ENCODE results near the gene CES5A.
"Not testable (repeated sequence)": the region's sequence is repeated elsewhere in the genome, so short reads cannot be mapped to it uniquely, and the experiment has no call there.

CES5A gene

GRCh38 chr16:55889518-55889917, 14.3 kb upstream of the CES5A start:
- no peak for FAIRE-seq
- DNase-seq (ENCODE audit: extremely low spot score, insufficient read length, low read depth): no peak

- DNase-seq (ENCODE audit: extremely low spot score, insufficient read length, low read depth) (no peak), FAIRE-seq (no peak)
Observed at GRCh38 chr16:55888546-55888945, 13.4 kb upstream of the CES5A start.

- no peak for DNase-seq (ENCODE audit: extremely low spot score, insufficient read length, low read depth)
- no peak for FAIRE-seq
Observed at GRCh38 chr16:55876854-55877253, 1.7 kb upstream of the CES5A start.

- FAIRE-seq: no peak
- no peak for DNase-seq (ENCODE audit: extremely low spot score, insufficient read length, low read depth)
Observed at GRCh38 chr16:55873122-55873521, 2.1 kb downstream of the CES5A start.

GRCh38 chr16:55872130-55872529, 3.0 kb downstream of the CES5A start:
- FAIRE-seq: no peak
- no peak for DNase-seq (ENCODE audit: extremely low spot score, insufficient read length, low read depth)

GRCh38 chr16:55871411-55872038, 3.6 kb downstream of the CES5A start:
- FAIRE-seq: no peak
- no peak for DNase-seq (ENCODE audit: extremely low spot score, insufficient read length, low read depth)

GRCh38 chr16:55868980-55869379, 6.2 kb downstream of the CES5A start:
- FAIRE-seq (no peak), DNase-seq (ENCODE audit: extremely low spot score, insufficient read length, low read depth) (no peak)

- FAIRE-seq (no peak), DNase-seq (ENCODE audit: extremely low spot score, insufficient read length, low read depth) (no peak)
Observed at GRCh38 chr16:55868137-55868536, 7.0 kb downstream of the CES5A start.

- DNase-seq (ENCODE audit: extremely low spot score, insufficient read length, low read depth): no peak
- no peak for FAIRE-seq
Observed at GRCh38 chr16:55861288-55861687, 13.9 kb downstream of the CES5A start.

- not testable (repeated sequence) for DNase-seq (ENCODE audit: extremely low spot score, insufficient read length, low read depth)
Observed at GRCh38 chr16:55857650-55858049, 17.5 kb downstream of the CES5A start.

GRCh38 chr16:55856950-55857349, 18.2 kb downstream of the CES5A start:
- FAIRE-seq: no peak
- DNase-seq (ENCODE audit: extremely low spot score, insufficient read length, low read depth): no peak

More at GRCh38 chr16:55857650-55858049, 17.5 kb downstream of the CES5A start:
- FAIRE-seq: not testable (repeated sequence)

GRCh38 chr16:55853114-55853513, 22.1 kb downstream of the CES5A start:
- FAIRE-seq: no peak
- no peak for DNase-seq (ENCODE audit: extremely low spot score, insufficient read length, low read depth)

- DNase-seq (ENCODE audit: extremely low spot score, insufficient read length, low read depth): no peak
- no peak for FAIRE-seq
Observed at GRCh38 chr16:55849536-55849935, 25.6 kb downstream of the CES5A start.

GRCh38 chr16:55846598-55847346, 28.4 kb downstream of the CES5A start:
- FAIRE-seq (no peak), DNase-seq (ENCODE audit: extremely low spot score, insufficient read length, low read depth) (no peak)

- FAIRE-seq: no peak
Observed at GRCh38 chr16:55843105-55843395, 32.1 kb downstream of the CES5A start.

GRCh38 chr16:55842369-55843104, 32.6 kb downstream of the CES5A start:
- peak; percentile 67 for FAIRE-seq
- DNase-seq (ENCODE audit: extremely low spot score, insufficient read length, low read depth): peak; percentile 8

More at GRCh38 chr16:55843105-55843395, 32.1 kb downstream of the CES5A start:
- no peak for DNase-seq (ENCODE audit: extremely low spot score, insufficient read length, low read depth)

GRCh38 chr16:55839115-55839514, 36.1 kb downstream of the CES5A start:
- no peak for FAIRE-seq
- no peak for DNase-seq (ENCODE audit: extremely low spot score, insufficient read length, low read depth)

GRCh38 chr16:55836158-55836611, 39.0 kb downstream of the CES5A start:
- FAIRE-seq (no peak), DNase-seq (ENCODE audit: extremely low spot score, insufficient read length, low read depth) (no peak)

GRCh38 chr16:55835581-55835980, 39.6 kb downstream of the CES5A start:
- DNase-seq (ENCODE audit: extremely low spot score, insufficient read length, low read depth) (no peak), FAIRE-seq (no peak)

GRCh38 chr16:55835173-55835572, 40.0 kb downstream of the CES5A start:
- not testable (repeated sequence) for FAIRE-seq; DNase-seq (ENCODE audit: extremely low spot score, insufficient read length, low read depth)

- FAIRE-seq (peak; percentile 56), DNase-seq (ENCODE audit: extremely low spot score, insufficient read length, low read depth) (no peak)
Observed at GRCh38 chr16:55834049-55834448, 41.1 kb downstream of the CES5A start.
